Neural cell (in vitro differentiated cells): ENCODE results near the gene DPEP1. TPM values are rescaled to one million over a fixed set of nuclear protein-coding genes. Genes with fewer than 3 reads are reported as not detected.

Experiments used
- H2AFZ ChIP-seq: fragments of 200-600, 300-800 bp; sonication (generic), shearing (Covaris generic); 2 replicates; pipeline ENCODE4 v1.6.0; 2014; ENCODE audit warnings: low read depth, mild to moderate bottlenecking, antibody characterized with exemption, low read length, moderate library complexity
- H3F3A ChIP-seq: fragments of 200-600 bp; shearing (Covaris generic); 2 replicates; pipeline ENCODE4 v1.6.1; 2016; ENCODE audit warnings: mild to moderate bottlenecking, moderate library complexity, mixed read lengths, antibody characterized with exemption, low read length; ENCODE audit not compliant: insufficient read depth, poor library complexity, severe bottlenecking
- H3K27ac ChIP-seq: fragments of 200-600, 300-800 bp; sonication (generic), shearing (Covaris generic); 2 replicates; pipeline ENCODE4 v1.5.1; 2014; ENCODE audit warnings: mild to moderate bottlenecking, low read length, moderate library complexity
- H3K27me3 ChIP-seq: fragments of 300-800, 200-600 bp; sonication (generic), shearing (Covaris generic); 2 replicates; pipeline ENCODE4 v1.6.0; 2014; ENCODE audit warnings: mild to moderate bottlenecking, low read depth, low read length, moderate library complexity; ENCODE audit not compliant: insufficient read depth
- H3K36me3 ChIP-seq: fragments of 300-800, 200-600 bp; sonication (generic), shearing (Covaris generic); 2 replicates; pipeline ENCODE4 v1.5.1; 2014; ENCODE audit warnings: mild to moderate bottlenecking, antibody characterized with exemption, low read length, moderate library complexity; ENCODE audit not compliant: insufficient read depth
- H3K4me2 ChIP-seq: fragments of 300-800, 200-600 bp; sonication (generic), shearing (Covaris generic); 2 replicates; pipeline ENCODE4 v1.6.0; 2014; ENCODE audit warnings: mild to moderate bottlenecking, low read length
- H3K4me3 ChIP-seq: fragments of 300-800, 200-600 bp; sonication (generic), shearing (Covaris generic); 2 replicates; pipeline ENCODE4 v1.5.1; 2014; ENCODE audit warnings: mild to moderate bottlenecking, low read length, moderate library complexity
- H3K79me2 ChIP-seq: fragments of 200-600 bp; shearing (Covaris generic); replicated peaks from 2 replicates; pipeline ENCODE4 v1.6.0; 2014; ENCODE audit warnings: mild to moderate bottlenecking, low read length, moderate library complexity; ENCODE audit not compliant: insufficient read depth
- H3K9ac ChIP-seq: fragments of 300-800, 200-600 bp; sonication (generic), shearing (Covaris generic); 2 replicates; pipeline ENCODE4 v1.6.1; 2016; ENCODE audit warnings: mild to moderate bottlenecking, low read length, mixed read lengths
- H3K9me2 ChIP-seq: fragments of 200-600 bp; shearing (Covaris generic); 2 replicates; pipeline ENCODE4 v1.6.1; 2016; ENCODE audit warnings: mild to moderate bottlenecking, low read length, mixed read lengths; ENCODE audit not compliant: insufficient read depth
- H3K9me3 ChIP-seq: fragments of 200-600, 300-800 bp; sonication (generic), shearing (Covaris generic); 2 replicates; pipeline ENCODE4 v1.6.1; 2016; ENCODE audit warnings: mild to moderate bottlenecking, mixed run types, low read length, moderate library complexity, mixed read lengths
- H4K20me1 ChIP-seq: fragments of 200-600 bp; shearing (Covaris generic); 2 replicates; pipeline ENCODE4 v1.6.1; 2016; ENCODE audit warnings: mild to moderate bottlenecking, mixed run types; ENCODE audit not compliant: insufficient read depth
- CTCF ChIP-seq: fragments of 450-650 bp; IDR thresholded peaks from 2 replicates; pipeline ENCODE4 v1.5.1; 2014; ENCODE audit warnings: antibody characterized with exemption, mild to moderate bottlenecking, moderate library complexity; ENCODE audit not compliant: poor library complexity, severe bottlenecking
- EP300 ChIP-seq: fragments of 450-650 bp; conservative IDR thresholded peaks from 2 replicates; pipeline ENCODE4 v1.6.1; 2014; ENCODE audit warnings: antibody characterized with exemption, mild to moderate bottlenecking, moderate library complexity; ENCODE audit not compliant: poor library complexity, severe bottlenecking
- EZH2 ChIP-seq: fragments of 200-600, 300-800 bp; shearing (Covaris generic), sonication (generic); IDR thresholded peaks from 2 replicates; pipeline ENCODE4 v1.6.1; 2014; ENCODE audit warnings: antibody characterized with exemption, low read length, borderline replicate concordance, mild to moderate bottlenecking; ENCODE audit not compliant: insufficient read depth, poor library complexity, severe bottlenecking
- MXI1 ChIP-seq: fragments of 450-650 bp; conservative IDR thresholded peaks from 2 replicates; pipeline ENCODE4 v1.6.1; 2014; ENCODE audit warnings: antibody characterized with exemption, mild to moderate bottlenecking; ENCODE audit not compliant: poor library complexity, severe bottlenecking
- POLR2AphosphoS5 ChIP-seq: IDR thresholded peaks from 2 replicates; pipeline ENCODE4 v1.6.1; 2012
- RAD21 ChIP-seq: fragments of 450-650 bp; conservative IDR thresholded peaks from 2 replicates; pipeline ENCODE4 v1.6.1; 2014; ENCODE audit warnings: antibody characterized with exemption, mild to moderate bottlenecking, moderate library complexity
- REST ChIP-seq: IDR thresholded peaks from 2 replicates; pipeline ENCODE4 v1.6.1; 2012; ENCODE audit warnings: borderline replicate concordance
- SMC3 ChIP-seq: fragments of 450-650 bp; conservative IDR thresholded peaks from 2 replicates; pipeline ENCODE4 v1.6.1; 2014; ENCODE audit warnings: antibody characterized with exemption, mild to moderate bottlenecking, moderate library complexity; ENCODE audit not compliant: poor library complexity
- TAF1 ChIP-seq: IDR thresholded peaks from 2 replicates; pipeline ENCODE4 v1.6.1; 2012; ENCODE audit warnings: low read depth
- polyA plus RNA-seq: library from polyadenylated mRNA; depleted of rRNA; stranded (reverse); fragments of >200 nt; gene quantifications from 2 replicates; pipeline ENCODE4 v1.2.3, GENCODE V29; 2014

Gene DPEP1
- polyA plus RNA-seq, 1 donor from 2014 or later = 0.33 TPM

DNA sequence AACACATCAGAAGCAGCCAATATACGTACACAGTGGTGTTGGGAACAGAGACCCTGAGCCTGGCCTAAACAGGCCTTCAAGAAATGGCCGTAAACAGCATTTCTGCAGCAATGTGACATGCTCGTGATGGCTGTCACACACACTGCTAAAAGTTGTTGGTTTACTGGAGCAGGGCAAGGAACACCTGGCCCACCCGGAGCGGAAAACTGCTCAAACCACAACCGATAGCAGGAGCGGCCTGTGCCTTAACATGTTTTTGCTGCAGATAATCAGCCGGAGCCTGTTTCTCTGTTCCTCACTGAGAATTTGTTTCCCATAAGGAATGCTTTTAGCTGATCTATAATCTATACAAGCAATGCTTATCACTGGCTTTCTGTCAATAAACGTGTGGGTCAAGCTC lies 6.0 kb upstream of the DPEP1 start:
- H3K9me2 ChIP-seq = no peaks in the 10 kb centered on the region
- H3K9me3 ChIP-seq = no peaks in the 10 kb centered on the region
- H3F3A ChIP-seq = no peaks in the 10 kb centered on the region
- no peaks in the 10 kb centered on the region for H3K36me3 ChIP-seq
- TF ChIP-seq EZH2 (no peak), MXI1 (no peak), REST (no peak), EP300 (no peak), SMC3 (no peak), POLR2AphosphoS5 (no peak), TAF1 (no peak), RAD21 (no peak), CTCF (no peak)
- H3K27me3 ChIP-seq = no peaks in the 10 kb centered on the region
- H4K20me1 ChIP-seq = no peaks in the 10 kb centered on the region
- no peak overlapping the region for H2AFZ ChIP-seq
- H3K79me2 ChIP-seq = no peaks in the 10 kb centered on the region
- H3K9ac ChIP-seq = no peak overlapping the region
- H3K4me2 ChIP-seq = no peak overlapping the region
- H3K4me3 ChIP-seq = no peak overlapping the region
- no peak overlapping the region for H3K27ac ChIP-seq

DNA sequence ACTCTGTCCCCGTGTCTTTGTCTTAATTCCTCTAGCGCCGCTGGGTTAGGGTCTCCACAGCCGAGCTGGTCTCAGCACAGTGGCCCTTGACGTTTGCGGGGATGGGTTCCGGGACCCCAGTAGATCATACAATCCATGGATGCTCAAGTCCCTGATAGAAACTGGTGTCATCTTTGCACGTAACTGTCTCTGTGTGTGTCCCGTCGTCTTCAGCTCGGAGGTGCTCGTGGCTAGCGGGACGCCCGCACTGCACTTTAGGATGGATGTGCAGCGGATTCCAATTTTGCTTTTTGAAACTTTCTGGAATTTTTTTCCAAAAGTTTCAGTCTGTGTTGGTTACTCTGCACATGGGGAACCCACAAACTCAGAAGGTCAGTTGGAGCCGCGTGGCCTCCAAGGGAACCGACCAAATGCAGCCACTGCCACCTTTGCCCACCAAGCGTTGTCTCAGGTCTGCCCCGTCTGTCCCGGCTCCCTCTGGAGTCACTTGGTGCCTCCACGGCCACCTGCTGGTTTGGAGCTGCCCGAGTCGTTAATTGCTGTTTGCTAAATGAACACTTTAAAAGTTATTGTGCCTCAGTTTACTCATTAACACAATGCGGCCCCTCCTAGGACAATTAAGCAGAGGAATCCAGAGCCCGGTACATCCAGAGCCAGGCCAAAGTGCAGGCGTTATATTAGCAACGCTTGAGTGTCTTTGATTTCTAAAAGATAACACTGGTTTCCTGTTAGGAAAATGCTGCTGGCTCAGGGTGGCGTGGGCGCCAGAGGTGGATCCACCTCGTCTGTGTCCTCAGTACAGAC lies 5.3 kb upstream of the DPEP1 start:
- no peak overlapping the region for H3K27ac ChIP-seq
- H2AFZ ChIP-seq = no peak overlapping the region
- no peaks in the 10 kb centered on the region for H4K20me1 ChIP-seq
- no peaks in the 10 kb centered on the region for H3K9me2 ChIP-seq
- no peaks in the 10 kb centered on the region for H3K9me3 ChIP-seq
- H3K79me2 ChIP-seq = no peaks in the 10 kb centered on the region
- H3F3A ChIP-seq = no peaks in the 10 kb centered on the region
- no peaks in the 10 kb centered on the region for H3K36me3 ChIP-seq
- no peak overlapping the region for H3K9ac ChIP-seq
- H3K4me2 ChIP-seq = no peak overlapping the region
- H3K27me3 ChIP-seq = no peaks in the 10 kb centered on the region
- H3K4me3 ChIP-seq = no peak overlapping the region
- no peak for TF ChIP-seq EP300
- no peak for TF ChIP-seq REST
- TF ChIP-seq CTCF = no peak
- no peak for TF ChIP-seq SMC3
- TF ChIP-seq POLR2AphosphoS5 = no peak
- TF ChIP-seq EZH2 = no peak
- no peak for TF ChIP-seq TAF1
- no peak for TF ChIP-seq RAD21
